ENCODE measurements around the gene ARHGEF9. TPM values are rescaled to one million over a fixed set of nuclear protein-coding genes. Genes with fewer than 3 reads are reported as not detected.

The ARHGEF9 gene
- polyA plus RNA-seq, 2 of the 4 experiments (the other 2 are of a cell fraction) = 6.8 to 15.4 TPM

DNA sequence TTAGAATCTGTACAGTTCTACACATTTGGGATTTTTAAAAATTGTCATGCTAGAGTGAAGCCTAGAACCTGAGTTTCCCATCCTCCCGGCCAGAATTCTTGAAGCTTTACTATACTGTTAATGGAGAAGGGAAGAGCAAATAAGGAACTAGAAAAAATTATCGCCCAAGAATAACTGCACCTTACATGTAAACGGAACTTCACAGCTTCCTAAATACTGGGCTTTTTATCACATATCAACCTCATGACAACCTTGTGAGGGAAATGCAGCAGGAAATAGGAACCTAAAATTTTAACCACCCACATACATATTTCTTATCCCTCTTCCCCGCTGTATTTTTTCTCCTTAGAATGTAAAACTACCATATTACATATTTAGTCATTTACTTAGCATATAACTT lies 19.3 kb downstream of the ARHGEF9 start:
- ChIA-PET POLR2A (no interaction called here), CTCF (interaction anchor here (0.8 kb wide), 1 partner anchor 11 kb away, joined by 3 read pairs; no protein-coding TSS in a partner anchor)
- Histone ChIP-seq H3K27ac (no peak overlapping the region), H3K4me2 (no peak overlapping the region), H3K9me3 (0 out of 3 replicates have a peak, but pooled peaks cover 3% of the 10 kb centered on the region), H3K4me1 (no peaks in the 10 kb centered on the region), H3K4me3 (no peak overlapping the region)
- FAIRE-seq (no peak), ATAC-seq (no peak), DNase-seq (ENCODE audit: low read depth in 1 of 2, low spot score in 1 of 2) (no peak)
- TF ChIP-seq NPAS2 (CRISPR knock-in tag; IDR thresholded peaks at IDR 0.05; ENCODE audit: borderline replicate concordance) = no peak
- TF ChIP-seq MAFK (IDR thresholded peaks at IDR 0.05; ENCODE audit: partially characterized antibody) = no peak
- TF ChIP-seq, protein P1, sequence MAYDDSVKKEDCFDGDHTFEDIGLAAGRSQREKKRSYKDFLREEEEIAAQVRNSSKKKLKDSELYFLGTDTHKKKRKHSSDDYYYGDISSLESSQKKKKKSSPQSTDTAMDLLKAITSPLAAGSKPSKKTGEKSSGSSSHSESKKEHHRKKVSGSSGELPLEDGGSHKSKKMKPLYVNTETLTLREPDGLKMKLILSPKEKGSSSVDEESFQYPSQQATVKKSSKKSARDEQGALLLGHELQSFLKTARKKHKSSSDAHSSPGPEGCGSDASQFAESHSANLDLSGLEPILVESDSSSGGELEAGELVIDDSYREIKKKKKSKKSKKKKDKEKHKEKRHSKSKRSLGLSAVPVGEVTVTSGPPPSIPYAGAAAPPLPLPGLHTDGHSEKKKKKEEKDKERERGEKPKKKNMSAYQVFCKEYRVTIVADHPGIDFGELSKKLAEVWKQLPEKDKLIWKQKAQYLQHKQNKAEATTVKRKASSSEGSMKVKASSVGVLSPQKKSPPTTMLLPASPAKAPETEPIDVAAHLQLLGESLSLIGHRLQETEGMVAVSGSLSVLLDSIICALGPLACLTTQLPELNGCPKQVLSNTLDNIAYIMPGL (CRISPR knock-in tag; IDR thresholded peaks at IDR 0.05; ENCODE audit: borderline replicate concordance) = no peak
- TF ChIP-seq TFCP2L1 (CRISPR knock-in tag; IDR thresholded peaks at IDR 0.05) = no peak
- no peak for TF ChIP-seq RAD21 (conservative IDR thresholded peaks at IDR 0.05 in 1 of 2, IDR thresholded peaks at IDR 0.05 in 1 of 2)
- no peak for TF ChIP-seq EP300 (IDR thresholded peaks at IDR 0.05)
- TF ChIP-seq PHF8 (IDR thresholded peaks at IDR 0.05; ENCODE audit: borderline replicate concordance, low read depth) = no peak
- TF ChIP-seq HOXB5 (CRISPR knock-in tag; IDR thresholded peaks at IDR 0.05) = no peak
- TF ChIP-seq, protein P2, sequence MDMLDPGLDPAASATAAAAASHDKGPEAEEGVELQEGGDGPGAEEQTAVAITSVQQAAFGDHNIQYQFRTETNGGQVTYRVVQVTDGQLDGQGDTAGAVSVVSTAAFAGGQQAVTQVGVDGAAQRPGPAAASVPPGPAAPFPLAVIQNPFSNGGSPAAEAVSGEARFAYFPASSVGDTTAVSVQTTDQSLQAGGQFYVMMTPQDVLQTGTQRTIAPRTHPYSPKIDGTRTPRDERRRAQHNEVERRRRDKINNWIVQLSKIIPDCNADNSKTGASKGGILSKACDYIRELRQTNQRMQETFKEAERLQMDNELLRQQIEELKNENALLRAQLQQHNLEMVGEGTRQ (IDR thresholded peaks at IDR 0.05) = no peak
- TF ChIP-seq, protein P3, sequence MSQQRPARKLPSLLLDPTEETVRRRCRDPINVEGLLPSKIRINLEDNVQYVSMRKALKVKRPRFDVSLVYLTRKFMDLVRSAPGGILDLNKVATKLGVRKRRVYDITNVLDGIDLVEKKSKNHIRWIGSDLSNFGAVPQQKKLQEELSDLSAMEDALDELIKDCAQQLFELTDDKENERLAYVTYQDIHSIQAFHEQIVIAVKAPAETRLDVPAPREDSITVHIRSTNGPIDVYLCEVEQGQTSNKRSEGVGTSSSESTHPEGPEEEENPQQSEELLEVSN (IDR thresholded peaks at IDR 0.05; ENCODE audit: borderline replicate concordance, low read depth) = no peak
- no peak for TF ChIP-seq ELK1 (IDR thresholded peaks at IDR 0.05; ENCODE audit: low read depth, low read length)
- TF ChIP-seq, protein P4, sequence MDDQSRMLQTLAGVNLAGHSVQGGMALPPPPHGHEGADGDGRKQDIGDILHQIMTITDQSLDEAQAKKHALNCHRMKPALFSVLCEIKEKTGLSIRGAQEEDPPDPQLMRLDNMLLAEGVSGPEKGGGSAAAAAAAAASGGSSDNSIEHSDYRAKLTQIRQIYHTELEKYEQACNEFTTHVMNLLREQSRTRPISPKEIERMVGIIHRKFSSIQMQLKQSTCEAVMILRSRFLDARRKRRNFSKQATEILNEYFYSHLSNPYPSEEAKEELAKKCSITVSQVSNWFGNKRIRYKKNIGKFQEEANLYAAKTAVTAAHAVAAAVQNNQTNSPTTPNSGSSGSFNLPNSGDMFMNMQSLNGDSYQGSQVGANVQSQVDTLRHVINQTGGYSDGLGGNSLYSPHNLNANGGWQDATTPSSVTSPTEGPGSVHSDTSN (IDR thresholded peaks at IDR 0.05) = no peak
- TF ChIP-seq CBX8 (IDR thresholded peaks at IDR 0.05) = no peak
- no peak for TF ChIP-seq ZC3H11A (IDR thresholded peaks at IDR 0.05)
- no peak for TF ChIP-seq HOXA7 (CRISPR knock-in tag; IDR thresholded peaks at IDR 0.05)
- no peak for TF ChIP-seq MAZ (IDR thresholded peaks at IDR 0.05; ENCODE audit: borderline replicate concordance, low read depth, low read length)
- 27% methylated on average over 4 of the region's 4 CpGs for WGBS (ENCODE audit: missing lambda C conversion rate)

GRCh38 chrX:63764946-63765345 lies 20.1 kb downstream of the ARHGEF9 start:
- Histone ChIP-seq H3K4me3 (no peak overlapping the region), H3K4me2 (no peak overlapping the region), H3K27ac (no peak overlapping the region), H3K4me1 (no peaks in the 10 kb centered on the region), H3K9me3 (0 out of 3 replicates have a peak, but pooled peaks cover 3% of the 10 kb centered on the region)
- no peak for DNase-seq (ENCODE audit: low read depth in 1 of 2, low spot score in 1 of 2)
- 0% methylated on average over 1 of the region's 1 CpG for WGBS (ENCODE audit: missing lambda C conversion rate)
- POLR2A ChIA-PET = interaction anchor here (1.3 kb wide), 1 partner anchor 10 kb away, joined by 4 read pairs; no protein-coding TSS in a partner anchor
- FAIRE-seq = no peak
- no peak for ATAC-seq
- CTCF ChIA-PET = interaction anchor here (0.8 kb wide), 1 partner anchor 10 kb away, joined by 3 read pairs; no protein-coding TSS in a partner anchor
- TF ChIP-seq MYC (IDR thresholded peaks at IDR 0.05; ENCODE audit: borderline replicate concordance, low read length) = no peak
- no peak for TF ChIP-seq JUNB (IDR thresholded peaks at IDR 0.05)
- TF ChIP-seq EP300 (IDR thresholded peaks at IDR 0.05) = no peak
- no peak for TF ChIP-seq HOXA7 (CRISPR knock-in tag; IDR thresholded peaks at IDR 0.05)
- TF ChIP-seq CHD4 (IDR thresholded peaks at IDR 0.05; ENCODE audit: borderline replicate concordance) = no peak
- TF ChIP-seq MAZ (IDR thresholded peaks at IDR 0.05; ENCODE audit: borderline replicate concordance, low read depth, low read length) = no peak
- TF ChIP-seq FOSL2 (IDR thresholded peaks at IDR 0.05) = no peak
- no peak for TF ChIP-seq FOSL2 (CRISPR knock-in tag; IDR thresholded peaks at IDR 0.05)
- no peak for TF ChIP-seq NR3C1 (IDR thresholded peaks at IDR 0.05)
- no peak for TF ChIP-seq ESRRA (IDR thresholded peaks at IDR 0.05; ENCODE audit: borderline replicate concordance, low read length)
- TF ChIP-seq, protein P4 (IDR thresholded peaks at IDR 0.05) = no peak
- TF ChIP-seq, protein P3 (IDR thresholded peaks at IDR 0.05; ENCODE audit: borderline replicate concordance, low read depth) = no peak
- TF ChIP-seq ELK1 (IDR thresholded peaks at IDR 0.05; ENCODE audit: low read depth, low read length) = no peak
- TF ChIP-seq BCL3 (IDR thresholded peaks at IDR 0.05) = no peak
- no peak for TF ChIP-seq TFCP2L1 (CRISPR knock-in tag; IDR thresholded peaks at IDR 0.05)
- TF ChIP-seq HES2 (IDR thresholded peaks at IDR 0.05) = no peak
